T-helper 17 cell (primary cell): ENCODE results near the gene SUMO2. TPM values are rescaled to one million over a fixed set of nuclear protein-coding genes. Genes with fewer than 3 reads are reported as not detected.

Source experiments
- total RNA-seq, 4 donors: library from RNA in 2 of 4; stranded (reverse) in 2 of 4; gene quantifications; one replicate each; pipeline ENCODE4 v1.2.3 and lab custom pipeline; 2022 to 2026

SUMO2 gene
- total RNA-seq, 2 donors from 2014 or later, result 216 to 236 TPM

Other genes with a start within 250 kb of the SUMO2 start
- gene OTOP3, start 247.1 kb downstream of the SUMO2 start, total RNA-seq, result not detected
- gene HID1, start 210.2 kb downstream of the SUMO2 start, total RNA-seq, result 10 to 100 TPM; 10.6 to 14.9 TPM
- under 1 TPM in 1 of 2 donors, not detected in 1; 0.86 TPM for gene CDR2L, start 195.3 kb downstream of the SUMO2 start, total RNA-seq
- 10 to 100 TPM; 13.7 to 19.1 TPM for gene MRPL58, start 170.3 kb downstream of the SUMO2 start, total RNA-seq
- gene ATP5PD, start 136.0 kb downstream of the SUMO2 start, total RNA-seq, result 100 to 1,000 TPM; 123 to 145 TPM
- gene KCTD2, start 135.7 kb downstream of the SUMO2 start, total RNA-seq, result 10 to 100 TPM; 20.4 to 27.7 TPM
- gene SLC16A5, start 95.0 kb downstream of the SUMO2 start, total RNA-seq, result 10 to 100 TPM; 11.7 to 14.9 TPM
- gene ARMC7, start 73.0 kb downstream of the SUMO2 start, total RNA-seq, result 1 to 10 TPM; 8.9 to 9.3 TPM
- gene NT5C, start 51.2 kb downstream of the SUMO2 start, total RNA-seq, result 10 to 100 TPM; 20.6 to 29.8 TPM
- gene JPT1, start 28.4 kb downstream of the SUMO2 start, total RNA-seq, result 10 to 100 TPM; 40.0 to 46.8 TPM
- 10 to 100 TPM; 75.0 to 75.3 TPM for gene NUP85, start 22.7 kb upstream of the SUMO2 start, total RNA-seq
- 10 to 100 TPM; 85.4 to 89.1 TPM for gene GGA3, start 78.6 kb upstream of the SUMO2 start, total RNA-seq
- 10 to 100 TPM; 33.9 to 35.6 TPM for gene MRPS7, start 78.9 kb upstream of the SUMO2 start, total RNA-seq
- gene MIF4GD, start 88.3 kb upstream of the SUMO2 start, total RNA-seq, result 10 to 100 TPM; 27.0 to 35.0 TPM
- gene SLC25A19, start 106.5 kb upstream of the SUMO2 start, total RNA-seq, result 10 to 100 TPM; 13.7 to 15.1 TPM
- gene GRB2, start 222.7 kb upstream of the SUMO2 start, total RNA-seq, result 100 to 1,000 TPM; 112 to 117 TPM